ENCODE data around the gene HMGXB4.
"Not testable (repeated sequence)": the region's sequence is repeated elsewhere in the genome, so short reads cannot be mapped to it uniquely, and the experiment has no call there.

Gene HMGXB4, protein sequence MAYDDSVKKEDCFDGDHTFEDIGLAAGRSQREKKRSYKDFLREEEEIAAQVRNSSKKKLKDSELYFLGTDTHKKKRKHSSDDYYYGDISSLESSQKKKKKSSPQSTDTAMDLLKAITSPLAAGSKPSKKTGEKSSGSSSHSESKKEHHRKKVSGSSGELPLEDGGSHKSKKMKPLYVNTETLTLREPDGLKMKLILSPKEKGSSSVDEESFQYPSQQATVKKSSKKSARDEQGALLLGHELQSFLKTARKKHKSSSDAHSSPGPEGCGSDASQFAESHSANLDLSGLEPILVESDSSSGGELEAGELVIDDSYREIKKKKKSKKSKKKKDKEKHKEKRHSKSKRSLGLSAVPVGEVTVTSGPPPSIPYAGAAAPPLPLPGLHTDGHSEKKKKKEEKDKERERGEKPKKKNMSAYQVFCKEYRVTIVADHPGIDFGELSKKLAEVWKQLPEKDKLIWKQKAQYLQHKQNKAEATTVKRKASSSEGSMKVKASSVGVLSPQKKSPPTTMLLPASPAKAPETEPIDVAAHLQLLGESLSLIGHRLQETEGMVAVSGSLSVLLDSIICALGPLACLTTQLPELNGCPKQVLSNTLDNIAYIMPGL

DNA sequence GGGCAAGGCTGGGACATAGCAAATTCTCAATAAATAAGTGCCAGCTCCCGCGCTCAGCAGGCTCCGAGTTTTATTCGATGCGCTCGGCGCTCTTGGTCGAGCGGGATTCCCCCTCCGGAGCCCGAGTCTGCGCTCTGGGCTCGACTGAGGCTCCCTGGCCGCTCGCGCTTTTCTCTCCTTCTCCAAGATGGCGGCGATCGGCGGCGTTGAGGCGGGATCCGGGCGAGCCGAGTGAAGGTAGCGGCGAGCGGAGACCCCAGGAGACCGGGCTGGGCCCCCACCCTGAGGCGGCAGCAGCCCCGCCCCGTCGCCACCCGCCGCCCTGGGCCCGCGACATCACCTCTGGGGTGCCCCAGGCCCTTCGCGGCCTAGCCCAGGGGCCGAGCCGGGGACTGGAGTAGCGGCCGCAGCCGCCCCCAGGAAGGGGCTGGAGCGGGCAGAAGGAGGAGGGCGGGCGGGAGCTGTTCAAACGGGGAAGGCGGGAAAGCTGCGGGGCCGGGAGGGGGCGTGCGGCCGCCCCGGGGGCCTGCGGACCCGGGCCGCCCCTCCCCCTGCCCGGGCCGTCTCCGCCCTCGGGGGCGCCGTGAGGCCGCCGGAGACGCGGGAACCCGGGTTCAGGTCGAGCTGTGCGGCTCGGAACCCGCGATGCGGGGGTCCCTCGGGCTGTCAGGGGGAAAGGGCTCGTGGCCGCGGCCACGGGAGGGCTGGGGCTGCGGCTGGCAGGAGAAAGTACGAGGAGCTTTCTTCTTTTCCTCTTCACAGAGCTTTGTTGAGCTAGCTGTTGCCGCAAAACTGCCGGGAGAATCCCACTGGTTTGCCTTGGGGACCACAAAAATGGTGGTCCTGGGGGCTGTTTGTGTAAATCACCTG, at the start of gene HMGXB4:
Gene HMGXB4, plus strand, starts transcription at position 173 of the 870 bp plus-strand sequence. CDS start 4,898 bp downstream, outside the sequence.
- DNase-seq (ENCODE audit: low spot score): peak; percentile 87

GRCh38 chr22:35208003-35208402, 49.3 kb upstream of the HMGXB4 start:
- DNase-seq (ENCODE audit: low spot score): no peak

DNA sequence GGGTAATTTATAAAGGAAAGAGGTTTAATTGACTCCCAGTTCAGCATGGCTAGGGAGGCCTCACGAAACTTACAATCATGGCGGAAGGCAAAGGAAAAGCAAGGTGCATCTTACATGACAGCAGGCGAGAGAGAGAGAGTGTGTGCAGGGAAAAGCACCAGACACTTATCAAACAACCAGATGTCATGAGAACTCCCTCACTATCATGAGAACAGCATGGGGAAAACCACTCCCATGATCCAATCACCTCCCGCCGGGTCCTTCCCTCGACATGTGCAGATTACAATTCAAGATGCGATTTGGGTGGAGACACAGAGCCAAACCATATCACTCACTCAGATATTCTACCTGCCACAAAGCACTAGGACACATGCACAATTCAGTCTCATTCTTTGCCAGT, 48.1 kb upstream of the HMGXB4 start:
- DNase-seq (ENCODE audit: low spot score): no peak

- peak; percentile 10 for DNase-seq (ENCODE audit: low spot score)
Measured at GRCh38 chr22:35212009-35212408, 45.3 kb upstream of the HMGXB4 start.

DNA sequence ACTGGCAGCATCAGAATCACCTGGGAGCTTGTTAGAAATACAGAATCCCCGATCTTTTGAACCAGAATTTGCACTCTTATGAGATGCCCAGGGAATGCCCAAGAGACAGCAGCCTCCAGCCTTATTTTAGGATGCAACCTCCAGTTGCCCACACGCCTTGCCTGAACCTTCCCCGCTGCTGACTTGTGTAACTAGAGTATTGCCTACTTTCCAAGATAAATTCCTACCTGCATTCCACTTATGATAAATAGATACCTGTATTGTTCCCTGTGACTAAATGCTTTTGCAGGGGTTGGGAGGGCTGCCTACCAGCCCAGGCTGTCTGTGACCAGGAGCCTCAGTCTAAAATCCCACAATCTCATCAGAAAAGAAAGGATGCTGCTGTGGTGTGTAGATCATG, 44.3 kb upstream of the HMGXB4 start:
- DNase-seq (ENCODE audit: low spot score): no peak

DNA sequence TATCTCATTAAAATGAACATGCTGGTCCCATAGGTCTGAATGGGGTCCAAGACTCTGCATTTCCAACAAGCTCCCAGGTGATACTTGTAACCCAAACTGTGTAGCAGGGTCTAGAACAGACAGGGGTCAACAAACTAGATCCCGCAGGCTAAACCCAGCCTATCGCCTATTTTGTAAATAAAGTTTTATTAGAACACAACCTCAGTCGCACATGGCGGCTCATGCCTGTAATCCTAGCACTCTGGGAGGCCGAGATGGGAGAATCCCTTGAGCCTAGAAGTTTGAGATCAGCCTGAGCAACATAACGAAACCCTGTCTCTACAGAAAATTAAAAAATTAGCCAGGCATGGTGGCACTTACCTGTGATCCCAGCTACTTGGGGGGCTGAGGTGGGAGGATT, 42.3 kb upstream of the HMGXB4 start:
- DNase-seq (ENCODE audit: low spot score): no peak

DNA sequence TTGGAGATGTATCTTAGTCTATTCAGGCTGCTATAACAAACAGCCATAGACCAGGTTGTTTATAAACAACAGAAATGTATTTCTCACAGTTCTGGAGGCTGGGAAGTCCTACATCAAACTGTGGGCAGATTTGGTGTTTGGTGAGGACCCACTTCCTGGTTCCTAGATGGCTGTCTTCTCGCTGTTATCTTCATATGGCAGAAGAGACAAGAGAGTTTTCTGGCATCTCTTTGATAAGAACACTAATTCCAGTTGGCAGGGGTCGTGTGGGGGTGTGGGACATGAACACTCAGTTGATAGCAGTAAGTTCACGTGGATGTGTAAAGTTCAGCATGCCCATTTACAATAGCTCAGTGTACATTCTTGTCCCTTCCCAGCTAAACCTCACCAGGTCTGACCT, 41.3 kb upstream of the HMGXB4 start:
- DNase-seq (ENCODE audit: low spot score): no peak

DNA sequence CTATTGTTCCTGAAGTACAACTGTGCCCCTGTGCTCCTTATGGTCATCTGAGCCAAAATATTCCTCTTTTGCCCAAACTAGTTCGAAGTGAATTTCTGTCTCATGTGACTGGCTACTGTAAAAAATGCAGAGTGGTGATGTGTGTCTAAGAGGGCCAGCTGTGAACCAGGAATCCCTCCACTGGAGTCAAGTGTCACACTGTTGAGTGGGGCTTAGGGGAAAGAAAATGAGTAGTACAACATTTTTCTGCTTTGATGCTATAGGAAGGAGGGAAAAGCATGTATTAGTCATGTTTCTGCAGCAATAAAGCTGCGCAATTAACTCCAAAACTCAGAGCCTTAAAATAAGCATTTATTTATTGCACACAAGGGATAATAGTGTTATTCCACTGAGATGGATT, 39.8 kb upstream of the HMGXB4 start:
- DNase-seq (ENCODE audit: low spot score): no peak

DNA sequence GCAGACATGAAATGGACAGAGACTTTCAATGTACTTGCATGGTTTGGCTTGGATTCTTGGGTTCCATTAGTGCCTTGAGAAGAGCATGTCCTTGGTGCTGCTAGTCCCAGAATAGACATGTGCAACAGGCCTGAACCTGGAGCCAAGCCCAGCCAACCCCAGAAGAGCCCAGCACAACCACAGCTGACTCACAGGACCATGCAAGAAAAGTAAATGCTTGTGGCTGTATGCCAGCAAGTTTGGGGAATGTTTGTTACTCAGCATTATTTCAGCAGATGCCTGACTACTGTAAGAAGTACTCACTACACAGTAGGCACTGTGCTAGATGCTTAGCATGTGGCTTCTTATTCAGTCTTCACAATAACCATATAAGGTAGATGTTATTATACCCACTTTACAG, 39.2 kb upstream of the HMGXB4 start:
- DNase-seq (ENCODE audit: low spot score): no peak

DNA sequence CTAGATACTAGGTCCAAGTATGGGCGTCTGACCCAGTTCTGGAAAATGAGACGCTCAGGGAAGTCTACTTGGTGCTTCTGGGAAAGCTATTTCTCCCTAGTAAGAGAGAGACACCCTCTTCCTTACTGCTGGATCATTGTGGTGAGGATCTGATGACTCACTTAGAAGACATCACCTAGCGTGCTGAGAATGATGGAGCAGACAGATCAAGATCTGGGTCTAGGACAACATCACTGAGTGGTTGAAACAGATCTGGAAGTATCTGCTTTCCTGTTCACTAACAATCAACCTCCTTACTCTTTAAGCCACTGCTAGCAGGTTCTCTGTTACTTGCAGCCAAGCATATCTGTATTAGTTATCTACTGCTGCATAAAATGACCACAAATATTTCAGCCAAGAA, 38.3 kb upstream of the HMGXB4 start:
- DNase-seq (ENCODE audit: low spot score): no peak

DNA sequence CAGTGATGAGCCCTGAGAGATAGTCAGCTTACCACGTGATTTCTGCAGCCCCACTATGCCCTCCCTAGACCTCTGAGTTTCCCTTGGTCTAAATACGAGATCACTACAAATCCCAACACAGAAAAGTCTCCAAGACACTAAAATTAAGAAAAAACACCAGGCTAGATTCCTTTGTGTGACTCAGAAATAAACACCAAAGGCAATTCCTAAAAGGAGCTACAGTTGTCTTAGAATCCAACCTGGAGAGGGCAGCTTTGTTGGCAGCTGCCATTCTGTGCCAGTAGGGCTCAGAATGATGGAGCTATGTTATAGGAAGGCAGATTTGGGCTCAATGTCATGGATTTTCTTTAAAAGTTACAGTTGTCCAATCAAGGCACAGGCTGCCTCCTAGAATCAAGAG, 37.1 kb upstream of the HMGXB4 start:
- DNase-seq (ENCODE audit: low spot score): no peak

DNA sequence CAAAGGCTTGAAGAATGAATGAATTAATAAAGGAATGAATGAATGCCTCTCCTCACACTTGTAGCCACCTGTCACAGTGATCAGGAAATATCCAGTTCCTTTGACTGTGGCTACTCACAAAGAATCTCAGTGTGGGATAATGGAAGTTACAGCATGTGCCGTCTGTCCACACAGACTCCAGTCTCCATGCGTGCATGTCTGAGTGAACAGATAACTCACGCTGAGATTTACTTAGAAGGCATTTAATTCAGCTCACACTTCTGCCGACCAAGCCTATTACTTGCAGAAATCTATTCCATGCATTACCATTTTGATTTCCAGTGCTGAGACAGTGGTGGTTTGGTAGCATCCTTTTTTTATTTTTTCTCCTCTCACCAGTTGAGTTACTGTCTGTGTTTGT, 32.3 kb upstream of the HMGXB4 start:
- no peak for DNase-seq (ENCODE audit: low spot score)

GRCh38 chr22:35226958-35227647, 30.2 kb upstream of the HMGXB4 start:
- DNase-seq (ENCODE audit: low spot score): no peak

DNA sequence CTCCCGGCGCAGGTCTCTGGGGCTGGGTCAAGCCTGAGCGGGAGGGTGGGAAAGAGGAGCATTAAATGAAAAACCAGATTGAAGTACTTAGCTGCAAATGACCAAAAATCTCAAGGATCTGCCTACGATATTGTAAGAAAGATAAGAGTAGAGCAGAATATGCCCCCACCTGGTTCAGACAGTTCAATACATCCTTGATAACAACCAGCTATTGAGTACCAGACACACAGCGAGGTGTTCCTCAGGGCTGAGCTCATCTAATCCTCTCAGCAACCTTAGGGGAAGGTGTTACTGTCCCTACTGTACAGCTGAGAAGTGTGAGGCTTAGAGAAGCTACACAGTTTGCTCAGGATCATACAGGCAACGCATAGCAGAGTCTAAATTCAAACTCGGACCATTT, 27.4 kb upstream of the HMGXB4 start:
- no peak for DNase-seq (ENCODE audit: low spot score)

- no peak for DNase-seq (ENCODE audit: low spot score)
Measured at GRCh38 chr22:35230417-35230816, 26.9 kb upstream of the HMGXB4 start.

GRCh38 chr22:35230839-35231584, 26.3 kb upstream of the HMGXB4 start:
- DNase-seq (ENCODE audit: low spot score): no peak

DNA sequence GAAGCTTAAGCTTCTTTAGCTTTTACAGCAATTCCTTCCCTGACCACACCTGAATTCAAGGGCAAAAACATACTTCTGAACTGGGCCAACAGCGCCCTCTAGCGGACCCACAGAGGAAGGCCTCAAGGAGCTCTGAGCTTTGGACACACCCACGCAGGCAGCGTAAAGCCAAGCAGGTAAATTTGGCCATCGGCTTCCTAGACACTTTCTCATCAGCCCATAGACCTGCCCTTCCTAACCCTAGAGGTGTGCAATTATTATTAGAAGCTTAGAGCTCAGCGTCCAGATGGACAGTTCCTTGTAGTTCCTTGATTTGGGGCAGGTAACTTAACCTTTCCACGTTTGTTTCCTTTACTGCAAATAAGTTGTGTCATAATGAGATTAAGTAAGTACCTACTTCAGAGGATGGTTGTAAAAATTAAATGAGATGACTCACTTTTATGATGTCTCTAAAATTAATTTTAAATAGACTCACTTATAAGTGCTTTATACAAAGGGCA, 25.7 kb upstream of the HMGXB4 start:
- DNase-seq (ENCODE audit: low spot score): peak; percentile 83

DNA sequence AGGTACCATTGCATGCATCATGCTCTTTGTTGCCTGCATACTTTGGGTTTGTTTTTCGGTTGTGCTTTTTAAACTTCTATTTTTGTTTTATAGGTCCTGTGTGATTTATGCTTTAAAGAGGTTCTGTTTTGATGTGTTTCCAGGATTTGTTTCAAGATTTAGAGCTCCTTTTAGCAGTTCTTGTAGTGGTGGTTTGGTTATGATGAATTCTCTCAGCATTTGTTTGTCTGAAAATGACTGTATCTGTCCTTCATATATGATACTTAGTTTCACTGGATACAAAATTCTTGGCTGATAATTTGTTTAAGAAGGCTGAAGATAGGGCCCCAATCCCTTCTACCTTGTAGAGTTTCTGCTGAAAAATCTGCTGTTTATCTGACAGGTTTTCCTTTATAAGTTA, 18.5 kb upstream of the HMGXB4 start:
- DNase-seq (ENCODE audit: low spot score): not testable (repeated sequence)

DNA sequence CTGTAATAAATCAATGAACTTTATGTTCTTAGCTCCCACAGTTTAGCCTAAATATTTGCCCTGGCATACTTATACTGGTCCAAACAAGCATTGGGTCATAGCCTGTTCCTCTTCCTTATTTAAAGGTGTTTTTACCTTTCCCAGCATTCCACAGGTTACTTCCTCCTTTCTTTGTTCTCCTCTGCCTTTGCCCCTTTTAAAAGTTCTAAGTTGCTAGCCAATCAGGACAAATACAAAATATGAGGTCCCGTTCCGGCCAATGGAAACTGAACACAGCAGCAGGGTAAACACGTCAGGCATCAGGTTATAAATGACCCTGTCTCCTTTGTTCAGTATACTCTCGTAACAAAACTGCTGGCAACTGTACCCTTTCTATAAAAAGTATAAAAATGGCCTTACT, 12.8 kb upstream of the HMGXB4 start:
- DNase-seq (ENCODE audit: low spot score): not testable (repeated sequence)

GRCh38 chr22:35250156-35250555, 7.1 kb upstream of the HMGXB4 start:
- DNase-seq (ENCODE audit: low spot score): no peak

- no peak for DNase-seq (ENCODE audit: low spot score)
Measured at GRCh38 chr22:35253946-35254345, 3.3 kb upstream of the HMGXB4 start.

All from hematopoietic multipotent progenitor cell treated with erythropoietin and hydrocortisone succinate and interleukin-3 and kit ligand, for 17 days (in vitro differentiated cells).